Measurements from ENCODE around the gene PGF.
A peak's percentile ranks its signal among the peaks of the same experiment; 100 is the strongest.
"Not testable (repeated sequence)": the region's sequence is repeated elsewhere in the genome, so short reads cannot be mapped to it uniquely, and the experiment has no call there.

The PGF gene

GRCh38 chr14:74955229-74956026 is at the start of gene PGF:
Gene PGF, minus strand, starts transcription at chr14:74955597. Its CDS starts 355 bp downstream, at chr14:74955242.
- TF ChIP-seq CTCF (conservative IDR thresholded peaks at IDR 0.05) (no peak), ZFX (IDR thresholded peaks at IDR 0.05) (no peak)
- no peak within 1 kb of the TSS for H3K27ac ChIP-seq

GRCh38 chr14:75003250-75004027 is 48.0 kb upstream of the PGF start:
- no peak for TF ChIP-seq CTCF (conservative IDR thresholded peaks at IDR 0.05)
- peak overlapping the region; percentile 81 for H3K27ac ChIP-seq

DNA sequence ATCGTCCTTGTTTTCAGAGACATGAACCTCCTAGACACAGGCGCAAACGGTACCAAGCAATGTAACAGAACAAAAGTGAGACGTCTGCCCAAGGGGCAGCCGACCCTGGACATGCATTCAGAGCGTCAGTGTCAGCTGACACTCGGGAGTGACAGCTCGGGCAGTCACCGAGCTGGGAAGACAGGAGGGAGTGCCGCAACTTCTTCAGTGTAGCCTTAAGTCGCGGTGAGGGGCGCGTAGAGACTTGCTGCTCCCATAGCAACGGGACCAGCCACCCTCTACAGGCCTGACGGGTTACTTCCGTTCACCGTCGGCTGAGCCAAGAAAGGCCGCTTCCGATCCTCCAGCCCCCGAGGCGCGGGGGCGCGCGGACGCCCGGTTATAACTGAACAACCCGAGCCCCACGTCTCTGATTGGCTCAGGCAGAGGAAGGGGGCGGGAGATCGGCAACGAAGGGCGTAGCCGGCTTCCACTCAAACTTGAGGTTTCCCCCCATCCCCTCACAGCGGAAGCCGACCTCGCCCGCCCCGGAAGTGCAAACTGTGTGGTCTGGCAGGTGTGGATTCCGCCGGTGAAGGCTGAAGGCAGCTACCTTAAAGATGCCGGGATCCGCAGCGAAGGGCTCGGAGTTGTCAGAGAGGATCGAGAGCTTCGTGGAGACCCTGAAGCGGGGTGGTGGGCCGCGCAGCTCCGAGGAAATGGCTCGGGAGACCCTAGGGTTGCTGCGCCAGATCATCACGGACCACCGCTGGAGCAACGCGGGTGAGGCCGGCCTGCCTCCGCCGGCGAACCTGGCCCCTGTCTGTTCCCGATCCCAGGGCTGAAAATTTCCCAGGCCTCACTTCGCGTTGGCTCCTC is 47.2 kb upstream of the PGF start, which contains the start of gene EIF2B2:
Gene EIF2B2 (plus strand): TSS at position 530 of the 858 bp plus-strand sequence. CDS start 70 bp downstream, at position 600.
- peak within 1 kb of the TSS; percentile 81 for H3K27ac ChIP-seq
- TF ChIP-seq ZFX (IDR thresholded peaks at IDR 0.05): peak; percentile 80
- TF ChIP-seq CTCF (conservative IDR thresholded peaks at IDR 0.05): no peak; the same call in 1 of the 2 replicates

DNA sequence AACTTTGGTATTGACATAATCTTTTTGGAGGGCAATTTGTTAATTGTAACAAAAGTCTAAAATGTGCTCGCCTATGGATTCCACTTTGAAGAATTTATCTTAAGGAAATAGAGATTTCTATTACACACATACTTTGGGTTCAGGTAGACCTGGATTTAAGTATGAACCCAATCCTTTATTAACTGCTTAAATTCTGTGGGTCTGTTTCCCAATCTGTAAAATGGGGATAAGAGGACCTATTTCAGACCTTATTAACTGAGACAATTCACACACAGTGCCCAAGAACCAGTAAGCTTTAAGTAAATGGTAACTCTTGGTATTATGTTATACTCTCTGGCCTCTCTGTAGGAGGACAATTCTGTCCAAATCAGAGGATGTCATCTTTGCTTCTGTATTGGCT is 46.5 kb upstream of the PGF start:
- TF ChIP-seq ZFX (IDR thresholded peaks at IDR 0.05) (no peak), CTCF (conservative IDR thresholded peaks at IDR 0.05) (no peak)
- peak overlapping the region; percentile 81 for H3K27ac ChIP-seq

DNA sequence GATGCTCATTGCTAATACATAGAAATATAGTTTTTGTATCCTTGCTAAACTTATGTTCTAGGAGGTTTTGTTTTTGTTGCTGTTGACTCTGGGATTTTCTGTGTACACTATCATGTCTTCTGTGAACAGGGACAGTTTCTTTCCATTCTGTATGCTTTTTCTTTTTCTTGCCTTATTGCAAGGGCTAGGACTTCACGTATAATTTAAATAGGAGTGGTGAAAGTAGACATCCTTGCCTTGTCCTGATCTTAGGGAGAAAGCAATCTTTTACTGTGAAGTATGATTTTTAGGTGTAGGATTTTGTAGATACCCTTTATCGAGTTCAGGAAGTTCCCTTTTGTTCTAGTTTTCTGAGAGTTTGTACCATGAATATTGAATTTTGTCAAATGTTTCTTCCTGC is 45.9 kb upstream of the PGF start:
- no peak overlapping the region for H3K27ac ChIP-seq
- TF ChIP-seq CTCF (conservative IDR thresholded peaks at IDR 0.05) (no peak), ZFX (IDR thresholded peaks at IDR 0.05) (no peak)

- not testable (repeated sequence) for H3K27ac ChIP-seq
Observed at GRCh38 chr14:74995781-74996180, 40.4 kb upstream of the PGF start.

DNA sequence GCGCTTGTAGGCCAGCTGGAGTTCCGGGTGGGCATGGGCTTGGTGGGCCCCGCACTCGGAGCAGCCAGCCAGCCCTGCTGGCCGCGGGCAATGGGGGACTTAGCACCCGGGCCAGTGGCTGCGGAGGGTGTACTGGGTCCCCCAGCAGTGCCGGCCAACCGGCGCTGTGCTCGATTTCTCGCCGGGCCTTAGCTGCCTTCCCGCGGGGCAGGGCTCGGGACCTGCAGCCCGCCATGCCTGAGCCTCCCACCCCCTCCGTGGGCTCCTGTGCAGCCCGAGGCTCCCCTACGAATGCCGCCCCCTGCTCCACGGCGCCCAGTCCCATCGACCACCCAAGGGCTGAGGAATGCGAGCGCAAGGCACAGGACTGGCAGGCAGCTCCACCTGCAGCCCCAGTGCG is 38.8 kb upstream of the PGF start:
- H3K27ac ChIP-seq: not testable (repeated sequence)

DNA sequence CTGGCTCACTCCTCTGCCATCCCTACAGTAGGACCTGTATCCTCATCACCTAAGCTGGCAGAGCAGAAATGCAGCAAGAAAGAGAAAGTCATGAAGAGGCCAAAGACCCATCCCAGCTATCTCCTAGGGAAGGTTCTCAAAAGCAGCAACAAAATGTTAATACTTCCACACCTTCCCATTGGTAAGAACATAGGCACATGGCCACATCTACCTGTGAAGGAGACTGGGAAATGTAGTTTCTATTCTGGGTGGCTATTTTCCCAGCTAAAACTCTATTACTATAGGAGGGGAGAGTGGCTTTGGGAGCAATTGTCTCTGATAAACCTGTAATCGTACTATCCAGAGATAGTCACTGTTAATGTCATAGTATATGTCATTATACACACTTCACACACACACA is 33.6 kb upstream of the PGF start:
- TF ChIP-seq ZFX (IDR thresholded peaks at IDR 0.05): no peak
- no peak overlapping the region for H3K27ac ChIP-seq
